Mesendoderm (in vitro differentiated cells): ENCODE results near the gene PRKAB1.

Experiments used
- DNase-seq: peaks from one replicate; pipeline ENCODE4 v3.0.0; 2013
- H2AK5ac ChIP-seq: 2 replicates; pipeline ENCODE4 v1.6.1; 2013; ENCODE audit warnings: low read length, inconsistent platforms
- H2BK120ac ChIP-seq: 2 replicates; pipeline ENCODE4 v1.6.1; 2013; ENCODE audit warnings: low read depth, mild to moderate bottlenecking, low read length, moderate library complexity, mixed read lengths
- H2BK15ac ChIP-seq: replicated peaks from 2 replicates; pipeline ENCODE4 v1.6.1; 2013; ENCODE audit warnings: low read depth, mild to moderate bottlenecking, moderate library complexity
- H2BK5ac ChIP-seq: 2 replicates; pipeline ENCODE4 v1.6.1; 2013; ENCODE audit warnings: low read length, inconsistent platforms
- H3K18ac ChIP-seq: 2 replicates; pipeline ENCODE4 v1.6.1; 2013; ENCODE audit warnings: mild to moderate bottlenecking, low read length, mixed read lengths
- H3K23ac ChIP-seq: one replicate; pipeline ENCODE4 v1.6.1; 2013; ENCODE audit warnings: low read length
- H3K27ac ChIP-seq: 2 replicates; pipeline ENCODE4 v1.5.1; 2013; ENCODE audit warnings: low read depth, mild to moderate bottlenecking, inconsistent platforms, low read length, moderate library complexity
- H3K27me3 ChIP-seq: 2 replicates; pipeline ENCODE4 v1.6.1; 2013; ENCODE audit warnings: low read length, control low read depth, mild to moderate bottlenecking, inconsistent platforms; ENCODE audit not compliant: insufficient read depth, poor library complexity
- H3K36me3 ChIP-seq: 2 replicates; pipeline ENCODE4 v1.6.1; 2013; ENCODE audit warnings: low read length, inconsistent platforms; ENCODE audit not compliant: control insufficient read depth, insufficient read depth
- H3K4ac ChIP-seq: one replicate; pipeline ENCODE4 v1.6.1; 2013; ENCODE audit warnings: low read depth, mild to moderate bottlenecking, low read length, moderate library complexity
- H3K4me1 ChIP-seq: 2 replicates; pipeline ENCODE4 v1.6.1; 2013; ENCODE audit warnings: low read depth, low read length, inconsistent platforms; ENCODE audit not compliant: control insufficient read depth
- H3K4me2 ChIP-seq: 2 replicates; pipeline ENCODE4 v1.6.1; 2013; ENCODE audit warnings: low read length
- H3K4me3 ChIP-seq: 2 replicates; pipeline ENCODE4 v1.5.1; 2013; ENCODE audit warnings: mild to moderate bottlenecking, low read length
- H3K56ac ChIP-seq: one replicate; pipeline ENCODE4 v1.6.1; 2013; ENCODE audit warnings: low read length
- H3K79me1 ChIP-seq: 2 replicates; pipeline ENCODE4 v1.6.1; 2013; ENCODE audit warnings: low read length, inconsistent platforms
- H3K79me2 ChIP-seq: 2 replicates; pipeline ENCODE4 v1.6.1; 2013; ENCODE audit warnings: mild to moderate bottlenecking, low read length; ENCODE audit not compliant: control insufficient read depth, insufficient read depth
- H3K9ac ChIP-seq: 2 replicates; pipeline ENCODE4 v1.6.1; 2013; ENCODE audit warnings: low read length, inconsistent platforms
- H4K5ac ChIP-seq: one replicate; pipeline ENCODE4 v1.6.1; 2013; ENCODE audit warnings: low read length
- H4K8ac ChIP-seq: one replicate; pipeline ENCODE4 v1.6.1; 2013; ENCODE audit warnings: low read depth, mild to moderate bottlenecking, control low read depth, low read length, moderate library complexity
- WGBS: extraction: QIAGEN DNeasy Blood & Tissue Kit; methylation state at CpG from one replicate; pipeline ENCODE4 v1.1.7; 2013; ENCODE audit warnings: low lambda C conversion rate, missing lambda C conversion rate; ENCODE audit not compliant: insufficient coverage; ENCODE audit errors: extremely low coverage; 5-methylcytosine and 5-hydroxymethylcytosine counted together

PRKAB1 gene

GRCh38 chr12:119678459-119678858 lies 10.5 kb downstream of the PRKAB1 start:
- H4K5ac ChIP-seq = no peak overlapping the region
- DNase-seq = no peak
- no peaks in the 10 kb centered on the region for H3K79me1 ChIP-seq
- no peak overlapping the region for H3K56ac ChIP-seq
- no peak overlapping the region for H2AK5ac ChIP-seq
- no CpG with 5 or more reads among the region's 7 CpGs for WGBS
- no peak overlapping the region for H3K18ac ChIP-seq
- H3K36me3 ChIP-seq = peaks cover 18% of the 10 kb centered on the region
- H3K27ac ChIP-seq = no peak overlapping the region
- no peaks in the 10 kb centered on the region for H3K79me2 ChIP-seq
- H2BK5ac ChIP-seq = no peak overlapping the region
- H4K8ac ChIP-seq = no peak overlapping the region
- H3K4me3 ChIP-seq = no peak overlapping the region
- H2BK120ac ChIP-seq = no peak overlapping the region
- H3K4ac ChIP-seq = no peak overlapping the region
- H3K4me1 ChIP-seq = no peaks in the 10 kb centered on the region
- no peak overlapping the region for H3K23ac ChIP-seq
- H3K27me3 ChIP-seq = no peaks in the 10 kb centered on the region
- H3K9ac ChIP-seq = no peak overlapping the region
- H2BK15ac ChIP-seq = no peak overlapping the region
- no peak overlapping the region for H3K4me2 ChIP-seq

GRCh38 chr12:119679081-119679480 lies 11.1 kb downstream of the PRKAB1 start:
- Histone ChIP-seq H3K79me2 (no peaks in the 10 kb centered on the region), H3K18ac (no peak overlapping the region), H3K27ac (no peak overlapping the region), H4K8ac (no peak overlapping the region), H3K56ac (no peak overlapping the region), H2AK5ac (no peak overlapping the region), H4K5ac (no peak overlapping the region), H3K4me3 (no peak overlapping the region), H3K4me1 (no peaks in the 10 kb centered on the region), H2BK15ac (no peak overlapping the region), H3K4ac (no peak overlapping the region), H2BK120ac (no peak overlapping the region), H3K9ac (no peak overlapping the region), H3K79me1 (no peaks in the 10 kb centered on the region), H3K36me3 (peaks cover 15% of the 10 kb centered on the region), H3K4me2 (no peak overlapping the region), H3K27me3 (no peaks in the 10 kb centered on the region), H3K23ac (no peak overlapping the region), H2BK5ac (no peak overlapping the region)
- no CpG with 5 or more reads among the region's 5 CpGs for WGBS
- DNase-seq = no peak

DNA sequence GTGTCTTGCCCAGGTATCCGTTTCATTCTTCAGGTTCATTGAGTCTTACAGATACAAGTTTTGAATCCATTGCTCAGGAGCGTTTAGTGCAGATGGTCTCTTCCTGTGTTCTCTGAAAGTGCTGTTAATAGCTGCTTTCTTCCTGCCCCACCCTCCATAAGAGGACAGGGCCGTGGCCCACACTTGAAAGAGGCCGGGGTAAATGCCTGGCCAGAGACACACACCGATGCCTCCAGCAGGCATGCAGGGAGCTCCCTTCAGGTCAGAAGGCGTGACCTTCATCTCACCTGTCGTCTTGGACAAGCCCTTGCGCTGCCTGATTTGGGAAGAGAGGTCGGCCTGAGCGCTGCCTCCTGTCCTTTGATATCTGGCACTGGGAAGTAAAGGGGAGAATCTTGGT lies 11.6 kb downstream of the PRKAB1 start:
- no CpG with 5 or more reads among the region's 10 CpGs for WGBS
- H3K4ac ChIP-seq = no peak overlapping the region
- no peak overlapping the region for H2BK5ac ChIP-seq
- no peak overlapping the region for H4K5ac ChIP-seq
- H3K23ac ChIP-seq = no peak overlapping the region
- H2BK15ac ChIP-seq = no peak overlapping the region
- no peaks in the 10 kb centered on the region for H3K79me2 ChIP-seq
- H2AK5ac ChIP-seq = no peak overlapping the region
- H3K4me3 ChIP-seq = no peak overlapping the region
- no peak overlapping the region for H3K9ac ChIP-seq
- H2BK120ac ChIP-seq = no peak overlapping the region
- no peaks in the 10 kb centered on the region for H3K79me1 ChIP-seq
- H3K4me2 ChIP-seq = no peak overlapping the region
- H3K36me3 ChIP-seq = peaks cover 14% of the 10 kb centered on the region
- no peaks in the 10 kb centered on the region for H3K4me1 ChIP-seq
- DNase-seq = no peak
- H3K27me3 ChIP-seq = no peaks in the 10 kb centered on the region
- no peak overlapping the region for H3K56ac ChIP-seq
- no peak overlapping the region for H3K27ac ChIP-seq
- H4K8ac ChIP-seq = no peak overlapping the region
- H3K18ac ChIP-seq = no peak overlapping the region

DNA sequence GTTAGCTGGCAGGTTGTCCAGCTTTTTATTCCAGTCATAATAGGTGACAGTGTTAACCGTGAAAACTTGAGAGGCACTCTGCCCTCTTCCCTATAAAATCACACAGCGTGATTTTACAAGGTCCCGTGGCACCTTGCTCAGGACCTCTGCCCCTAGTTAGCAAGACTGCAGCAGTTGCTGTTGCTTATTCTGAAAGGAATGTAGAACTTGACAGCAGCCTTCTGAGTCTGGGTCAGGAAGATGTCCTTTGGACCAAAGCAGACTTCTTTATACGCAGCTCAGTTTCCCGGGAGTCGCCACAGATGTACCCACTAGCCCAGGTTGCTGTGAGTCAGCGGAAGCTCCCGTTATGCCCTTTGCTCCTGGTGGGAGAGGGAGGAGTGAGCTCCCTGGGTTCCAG lies 13.2 kb downstream of the PRKAB1 start:
- Histone ChIP-seq H3K27me3 (no peaks in the 10 kb centered on the region), H3K36me3 (peaks cover 14% of the 10 kb centered on the region)

DNA sequence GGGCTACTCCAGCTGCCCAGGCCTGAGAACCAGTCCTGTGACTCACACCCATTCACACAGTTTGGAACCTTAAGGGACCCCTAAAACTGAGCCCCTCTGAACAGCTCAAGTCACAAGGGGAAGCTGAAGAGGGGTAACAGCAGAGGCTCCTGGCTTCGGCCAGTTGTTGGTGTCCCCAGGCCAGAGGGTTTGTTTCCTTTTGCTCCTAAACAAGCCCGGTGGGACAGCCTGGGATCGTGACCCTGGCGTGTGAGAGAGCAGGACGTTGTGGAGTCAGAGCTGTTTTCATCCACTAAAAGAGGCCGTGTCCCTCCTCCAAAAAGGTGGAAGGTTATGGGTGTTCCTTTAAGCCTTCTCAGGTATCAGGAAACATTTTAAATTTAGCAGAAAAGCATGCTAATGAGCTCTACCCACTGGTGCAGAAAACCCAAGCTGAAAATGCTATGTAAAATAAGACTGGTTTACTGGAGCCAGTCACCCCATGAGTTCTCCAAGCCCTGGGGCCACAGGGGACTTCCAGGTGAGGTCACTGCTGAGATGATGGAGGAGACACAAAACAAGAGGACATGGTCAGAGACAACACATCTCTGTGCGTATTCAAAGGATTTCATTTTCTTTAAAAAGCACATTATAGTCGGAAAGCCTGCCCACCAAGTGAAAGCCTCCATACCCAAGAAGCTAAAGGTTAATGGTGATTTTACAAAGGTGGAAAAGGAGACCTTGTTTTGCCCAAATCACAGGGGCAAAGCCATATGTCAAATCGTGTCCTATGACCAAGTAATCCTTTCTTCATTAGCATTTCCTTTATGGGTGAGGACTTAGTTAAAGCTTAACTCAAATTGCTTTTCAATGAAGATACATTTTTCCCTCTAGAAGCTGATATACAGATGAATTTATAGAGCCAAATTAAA lies 14.1 kb downstream of the PRKAB1 start:
- Histone ChIP-seq H2BK120ac (no peak overlapping the region), H3K4me2 (no peak overlapping the region), H2BK15ac (no peak overlapping the region), H3K18ac (no peak overlapping the region), H3K4ac (no peak overlapping the region), H3K23ac (no peak overlapping the region), H3K79me1 (no peaks in the 10 kb centered on the region), H3K56ac (no peak overlapping the region), H4K8ac (no peak overlapping the region), H3K27me3 (no peaks in the 10 kb centered on the region), H3K36me3 (peaks cover 11% of the 10 kb centered on the region), H3K79me2 (no peaks in the 10 kb centered on the region), H3K9ac (no peak overlapping the region), H4K5ac (no peak overlapping the region), H3K4me3 (no peak overlapping the region), H2AK5ac (no peak overlapping the region), H2BK5ac (no peak overlapping the region), H3K27ac (no peak overlapping the region), H3K4me1 (no peaks in the 10 kb centered on the region)
- no peak for DNase-seq
- no CpG with 5 or more reads among the region's 9 CpGs for WGBS

More for the DNA sequence above, 13.2 kb downstream of the PRKAB1 start:
- no peak overlapping the region for H3K23ac ChIP-seq
- no peaks in the 10 kb centered on the region for H3K79me1 ChIP-seq
- H3K4me1 ChIP-seq = no peaks in the 10 kb centered on the region
- H2AK5ac ChIP-seq = no peak overlapping the region
- no CpG with 5 or more reads among the region's 8 CpGs for WGBS
- no peak overlapping the region for H2BK120ac ChIP-seq
- no peak overlapping the region for H2BK5ac ChIP-seq
- H3K4me2 ChIP-seq = no peak overlapping the region
- no peak overlapping the region for H3K56ac ChIP-seq
- H4K5ac ChIP-seq = no peak overlapping the region
- H2BK15ac ChIP-seq = no peak overlapping the region
- no peaks in the 10 kb centered on the region for H3K79me2 ChIP-seq
- no peak overlapping the region for H3K4ac ChIP-seq
- no peak overlapping the region for H3K9ac ChIP-seq
- DNase-seq = no peak
- H3K4me3 ChIP-seq = no peak overlapping the region
- H3K18ac ChIP-seq = no peak overlapping the region
- no peak overlapping the region for H3K27ac ChIP-seq
- H4K8ac ChIP-seq = no peak overlapping the region
